G401 (cell line): ENCODE data around the gene IFNA10. TPM values are rescaled to one million over a fixed set of nuclear protein-coding genes. Genes with fewer than 3 reads are reported as not detected.
"Not testable (repeated sequence)": the region's sequence is repeated elsewhere in the genome, so short reads cannot be mapped to it uniquely, and the experiment has no call there.

ENCODE experiments used
- DNase-seq: peaks from one replicate; pipeline ENCODE4 v3.0.0-alpha.2; 2015; ENCODE audit warnings: low spot score
- in situ Hi-C: cut with HindIII; loops from 2 replicates; pipeline ENCODE4 v1.10.0; 2016; ENCODE audit warnings: low sequenced_read_pairs, mixed read lengths
- total RNA-seq: library from RNA; depleted of rRNA; stranded (reverse); fragments of >200 nt; shearing (Covaris generic); gene quantifications from 2 replicates; pipeline ENCODE4 v1.2.3, GENCODE V29; 2014; rRNA removed

The IFNA10 gene
- total RNA-seq, 1 experiment from 2014 or later, result not detected

DNA sequence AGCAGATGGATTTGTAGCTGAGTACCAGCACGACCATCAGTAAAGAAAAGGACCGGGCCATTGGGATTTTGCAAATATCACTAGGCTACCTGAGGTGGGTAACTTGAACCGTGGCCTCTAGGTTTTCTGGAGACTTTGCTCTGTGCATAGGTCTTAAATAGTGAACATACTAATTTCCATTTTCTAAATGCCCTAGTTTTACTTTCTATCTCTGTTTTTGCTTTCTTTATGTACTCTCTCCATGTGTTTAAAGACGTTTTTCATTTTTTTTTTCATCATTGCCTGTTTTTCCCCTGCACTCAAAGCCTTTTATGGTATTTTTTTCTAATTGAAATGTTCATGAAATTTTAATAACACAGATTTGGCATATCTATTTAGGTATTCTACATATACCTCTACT is 4.8 kb downstream of the IFNA10 start, which contains the start of gene IFNA7:
Gene IFNA7, minus strand, starts transcription at position 101 of the 400 bp plus-strand sequence. Its CDS starts 40 bp downstream, at position 61.
- in situ Hi-C loops, DNase-seq: not testable (repeated sequence)

DNA sequence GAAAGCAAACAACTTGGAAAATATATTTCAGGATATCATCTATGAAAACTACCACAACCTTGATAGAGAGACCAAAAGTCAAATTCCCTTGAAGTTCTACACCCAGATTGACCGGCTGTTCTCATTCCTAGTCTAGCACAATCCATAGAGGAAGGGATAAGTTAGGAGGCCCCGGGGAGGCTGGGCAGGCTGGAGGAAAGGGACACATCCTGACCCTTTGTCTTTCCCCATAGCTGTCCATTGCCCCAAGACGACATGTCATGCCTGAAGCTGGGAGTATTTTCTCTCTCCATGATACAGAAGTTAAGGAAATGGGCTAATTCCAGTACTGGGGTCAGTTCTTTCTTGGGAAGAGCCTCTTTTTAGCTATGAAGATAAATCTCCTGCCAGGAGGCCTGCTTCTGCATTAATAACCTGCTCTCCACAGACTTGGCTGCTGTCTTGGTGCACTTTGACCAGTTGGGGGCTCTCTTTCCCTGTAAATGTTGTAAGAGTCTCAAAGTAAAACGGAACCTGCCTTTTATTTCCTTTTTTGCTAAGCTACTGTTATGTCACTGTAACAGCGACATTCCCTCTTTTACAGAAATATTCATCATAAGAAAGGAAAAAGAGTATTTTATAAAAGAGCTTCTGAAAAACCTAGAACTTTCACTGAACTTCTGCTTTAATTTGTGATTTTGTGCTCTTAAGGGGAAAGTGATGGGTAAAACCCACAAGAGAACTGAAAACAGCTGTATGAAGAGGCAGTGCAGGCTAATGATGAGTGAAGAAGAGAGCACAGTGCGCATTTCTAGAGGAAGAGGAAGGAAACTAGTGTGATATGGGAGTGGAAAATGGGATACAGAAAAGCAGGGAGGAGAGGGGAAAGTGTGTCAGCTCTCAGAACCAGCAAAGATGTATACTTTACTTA is 11.8 kb downstream of the IFNA10 start:
- in situ Hi-C loops, result not testable (repeated sequence)
- DNase-seq, result peak; percentile 10

DNA sequence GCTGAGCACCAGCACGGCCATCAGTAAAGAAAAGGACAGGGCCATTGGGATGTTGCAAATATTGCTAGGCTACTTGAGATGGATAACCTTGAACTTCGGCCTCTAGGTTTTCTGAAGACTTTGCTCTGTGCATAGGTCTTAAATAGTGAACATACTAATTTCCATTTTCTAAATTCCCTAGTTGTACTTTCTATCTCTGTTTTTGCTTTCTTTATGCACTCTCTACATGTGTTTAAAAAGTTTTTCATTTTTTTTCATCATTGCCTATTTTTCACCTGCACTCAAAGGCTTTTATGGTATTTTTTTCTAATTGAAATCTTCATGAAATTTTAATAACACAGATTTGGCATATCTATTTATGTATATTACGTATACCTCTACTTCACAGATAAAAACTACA is 19.5 kb downstream of the IFNA10 start, which contains the start of gene IFNA4:
Gene IFNA4, minus strand, starts transcription at position 101 of the 400 bp plus-strand sequence. Its CDS starts 56 bp downstream, at position 45.
- DNase-seq, in situ Hi-C loops: not testable (repeated sequence)

DNA sequence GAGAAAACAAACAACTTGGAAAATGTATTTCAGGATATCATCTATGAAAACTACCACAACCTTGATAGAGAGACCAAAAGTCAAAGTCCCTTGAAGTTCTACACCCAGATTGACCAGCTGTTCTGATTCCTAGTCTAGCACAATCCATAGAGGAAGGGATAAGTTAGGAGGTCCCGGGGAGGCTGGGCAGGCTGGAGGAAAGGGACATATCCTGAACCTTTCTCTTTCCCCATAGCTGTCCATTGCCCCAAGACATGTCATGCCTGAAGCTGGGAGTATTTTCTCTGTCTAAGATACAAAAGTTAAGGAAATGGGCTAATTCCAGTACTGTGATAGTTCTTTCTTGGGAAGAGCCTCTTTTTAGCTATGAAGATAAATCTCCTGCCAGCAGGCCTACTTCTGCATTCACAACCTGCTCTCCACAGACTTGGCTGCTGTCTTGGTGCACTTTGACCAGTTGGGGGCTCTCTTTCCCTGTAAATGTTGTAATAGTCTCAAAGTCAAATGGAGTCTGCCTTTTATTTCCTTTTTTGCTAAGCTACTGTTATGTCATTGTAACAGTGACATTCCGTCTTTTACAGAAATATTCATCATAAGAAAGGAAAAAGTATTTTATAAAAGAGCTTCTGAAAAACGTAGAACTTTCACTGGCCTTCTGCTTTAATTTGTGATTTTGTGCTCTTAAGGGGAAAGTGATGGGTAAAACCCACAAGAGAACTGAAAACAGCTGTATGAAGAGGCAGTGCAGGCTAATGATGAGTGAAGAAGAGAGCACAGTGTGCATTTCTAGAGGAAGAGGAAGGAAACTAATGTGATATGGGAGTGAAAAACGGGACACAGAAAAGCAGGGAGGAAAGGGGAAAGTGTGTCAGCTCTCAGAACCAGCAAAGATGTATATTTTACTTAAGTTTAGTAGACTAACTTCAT is 23.9 kb downstream of the IFNA10 start:
- DNase-seq, in situ Hi-C loops: not testable (repeated sequence)

DNA sequence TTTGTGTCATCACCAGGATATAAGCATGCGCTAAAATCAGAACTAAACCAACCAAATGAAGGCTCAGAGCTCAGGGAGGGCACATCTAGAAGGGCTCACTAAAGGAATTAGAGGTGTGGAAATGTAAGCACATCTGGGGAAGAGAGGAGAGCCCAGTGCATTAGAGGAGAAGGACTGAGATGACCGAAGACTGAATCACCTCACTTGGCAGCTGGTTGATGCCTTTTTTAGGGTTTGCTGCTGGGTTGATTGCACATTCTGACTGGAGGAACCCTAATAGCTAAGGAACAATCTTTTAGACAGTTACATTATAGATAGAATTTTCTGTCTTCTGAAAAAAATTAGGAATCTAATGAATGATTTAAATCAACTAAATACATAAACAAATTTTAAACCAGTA is 32.3 kb downstream of the IFNA10 start:
- in situ Hi-C loops, result no loop called here
- no peak for DNase-seq

DNA sequence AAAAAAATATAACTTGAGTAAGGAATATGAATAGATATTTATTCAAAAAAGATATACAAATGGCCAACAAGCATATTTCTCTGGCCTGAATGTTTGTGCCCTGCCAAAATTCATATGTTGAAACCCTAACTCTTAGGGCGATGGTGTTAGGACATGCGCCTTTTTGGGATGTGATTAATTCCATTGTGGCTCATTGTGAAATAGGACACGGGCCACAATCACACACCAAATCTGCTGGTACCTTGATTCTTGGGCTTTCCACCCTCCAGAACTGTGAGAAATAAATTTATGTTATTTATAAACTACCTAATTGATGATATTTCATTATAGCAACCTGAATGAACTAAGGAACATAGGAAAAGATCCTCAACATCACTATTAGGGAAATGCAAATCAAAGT is 34.8 kb downstream of the IFNA10 start:
- in situ Hi-C loops, result no loop called here
- no peak for DNase-seq

DNA sequence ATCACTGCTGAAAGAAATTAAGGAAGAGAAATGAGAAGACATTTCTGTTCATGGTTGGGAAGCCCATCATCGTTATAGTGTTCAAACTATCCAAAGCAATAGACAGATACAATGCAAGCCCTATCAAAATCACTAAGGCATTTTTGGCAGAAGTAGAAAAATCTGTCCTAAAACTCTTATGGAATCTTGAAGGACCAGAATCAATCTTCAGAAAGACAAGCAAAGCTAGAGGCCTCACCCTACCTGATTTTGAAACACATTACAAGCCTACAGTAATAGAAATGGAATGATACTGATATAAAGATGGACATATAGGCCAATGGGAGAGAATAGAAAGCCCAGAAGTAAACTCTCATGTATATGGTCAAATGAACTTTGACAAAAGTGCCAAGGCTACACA is 35.6 kb downstream of the IFNA10 start:
- DNase-seq, result no peak
- in situ Hi-C loops, result no loop called here

DNA sequence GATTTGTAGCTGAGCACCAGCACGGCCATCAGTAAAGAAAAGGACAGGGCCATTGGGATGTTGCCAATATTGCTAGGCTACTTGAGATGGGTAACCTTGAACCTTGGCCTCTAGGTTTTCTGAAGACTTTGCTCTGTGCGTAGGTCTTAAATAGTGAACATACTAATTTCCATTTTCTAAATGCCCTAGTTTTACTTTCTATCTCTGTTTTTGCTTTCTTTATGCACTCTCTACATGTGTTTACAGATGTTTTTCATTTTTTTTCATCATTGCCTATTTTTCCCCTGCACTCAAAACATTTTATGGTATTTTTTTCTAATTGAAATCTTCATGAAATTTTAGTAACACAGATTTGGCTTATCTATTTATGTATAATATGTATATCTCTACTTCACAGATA is 40.4 kb downstream of the IFNA10 start, which contains the start of gene IFNA21:
Gene IFNA21, minus strand, starts transcription at position 101 of the 400 bp plus-strand sequence. Its CDS starts 48 bp downstream, at position 53.
- in situ Hi-C loops, DNase-seq: not testable (repeated sequence)

DNA sequence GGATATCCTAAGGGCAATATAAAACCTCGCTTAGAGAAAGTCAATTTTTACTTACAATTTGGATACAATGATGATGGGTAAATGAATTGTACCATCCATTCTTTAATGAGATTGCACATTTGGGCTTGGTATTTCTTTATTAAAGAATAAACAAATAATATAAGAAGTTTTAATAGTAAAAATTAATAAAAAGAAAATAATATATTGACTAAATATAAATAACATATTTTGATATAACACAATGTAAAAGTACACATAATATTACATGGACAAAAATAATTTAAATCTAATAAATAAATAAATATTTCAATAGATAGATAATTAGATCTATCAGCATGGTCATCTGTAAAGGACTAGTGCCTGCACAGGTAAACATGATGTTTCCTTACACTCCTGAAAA is 41.4 kb downstream of the IFNA10 start:
- in situ Hi-C loops, result no loop called here
- no peak for DNase-seq

DNA sequence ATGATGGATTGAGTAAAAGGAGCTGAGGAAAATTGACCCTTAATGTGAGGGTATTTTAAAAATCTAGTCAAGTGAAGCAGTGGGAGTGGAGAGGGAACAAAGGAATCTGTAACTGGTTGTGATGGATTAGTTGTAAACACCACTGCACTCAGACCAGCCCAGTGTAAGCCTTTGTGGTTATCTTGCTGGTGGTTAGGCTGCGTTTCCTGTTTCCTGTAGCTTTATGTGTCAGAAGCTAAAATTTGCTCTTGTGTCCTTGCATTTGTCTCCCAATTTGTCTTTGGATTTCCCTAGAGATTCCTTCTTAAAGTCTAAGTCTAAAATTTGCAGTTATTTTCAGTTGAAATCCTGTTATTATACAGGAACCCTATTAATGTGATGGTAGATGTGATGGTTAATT is 46.8 kb downstream of the IFNA10 start:
- in situ Hi-C loops, result no loop called here

More for the DNA sequence above, 46.8 kb downstream of the IFNA10 start:
- no peak for DNase-seq

Other genes with a start within 250 kb of the IFNA10 start
- gene HACD4, start 175.5 kb downstream of the IFNA10 start, total RNA-seq, result not detected in 2 replicates
- gene IFNB1, start 129.2 kb downstream of the IFNA10 start, total RNA-seq, result not detected in 2 replicates
- gene IFNW1, start 65.3 kb downstream of the IFNA10 start, total RNA-seq, result not detected in 2 replicates
- not detected in 2 replicates for gene IFNA21, start 40.5 kb downstream of the IFNA10 start, total RNA-seq
- not detected in 2 replicates for gene IFNA4, start 19.6 kb downstream of the IFNA10 start, total RNA-seq
- gene IFNA7, start 4.9 kb downstream of the IFNA10 start, total RNA-seq, result not detected in 2 replicates
- not detected in 2 replicates for gene IFNA16, start 10.2 kb upstream of the IFNA10 start, total RNA-seq
- not detected in 2 replicates for gene IFNA17, start 21.1 kb upstream of the IFNA10 start, total RNA-seq
- gene IFNA14, start 32.9 kb upstream of the IFNA10 start, total RNA-seq, result not detected in 2 replicates
- gene IFNA5, start 98.2 kb upstream of the IFNA10 start, total RNA-seq, result not detected in 2 replicates
- gene KLHL9, start 128.3 kb upstream of the IFNA10 start, total RNA-seq, result 5.0 and 6.7 TPM in 2 replicates
- gene IFNA6, start 143.7 kb upstream of the IFNA10 start, total RNA-seq, result not detected in 2 replicates
- not detected in 2 replicates for gene IFNA13, start 160.9 kb upstream of the IFNA10 start, total RNA-seq
- gene IFNA2, start 178.3 kb upstream of the IFNA10 start, total RNA-seq, result not detected in 2 replicates
- gene IFNA8, start 202.0 kb upstream of the IFNA10 start, total RNA-seq, result not detected in 2 replicates
- not detected in 2 replicates for gene IFNA1, start 233.3 kb upstream of the IFNA10 start, total RNA-seq